Smooth muscle cell of the umbilical artery (primary cell): Measurements from ENCODE around the gene RNF133. TPM values are rescaled to one million over a fixed set of nuclear protein-coding genes. Genes with fewer than 3 reads are reported as not detected.

Source experiments
- total RNA-seq: library from RNA; depleted of rRNA; stranded (reverse); fragments of >200 nt; gene quantifications from 2 replicates; pipeline ENCODE4 v1.2.3, GENCODE V29; 2014

The RNF133 gene
- 0.30 and 0.74 TPM in 2 replicates for total RNA-seq

GRCh38 chr7:122699017-122699416, at the start of gene RNF133:
Gene RNF133 (minus strand): TSS chr7:122699117. CDS start chr7:122698918, 199 bp downstream.

GRCh38 chr7:122702872-122703510, 4.1 kb upstream of the RNF133 start, which contains the start of gene RNF148:
Gene RNF148 (minus strand): TSS chr7:122702922. CDS start chr7:122702750, 172 bp downstream.

Other genes with a start within 250 kb of the RNF133 start
- 0.92 TPM in 1 of 2 replicates, not detected in the other for gene RNF148, start 3.8 kb upstream of the RNF133 start, total RNA-seq
- 8.6 and 23.5 TPM in 2 replicates for gene CADPS2, start 187.3 kb upstream of the RNF133 start, total RNA-seq